GM21717 (cell line): Measurements from ENCODE around the gene VSIG10.
A peak's percentile ranks its signal among the peaks of the same experiment; 100 is the strongest.

ENCODE experiments used
- ATAC-seq: cut with Tn5 transposase; IDR thresholded peaks from one replicate; pipeline ENCODE4 v1.9.1; 2021; ENCODE audit warnings: mild to moderate bottlenecking, moderate library complexity; ENCODE audit not compliant: unreplicated experiment

VSIG10 gene

DNA sequence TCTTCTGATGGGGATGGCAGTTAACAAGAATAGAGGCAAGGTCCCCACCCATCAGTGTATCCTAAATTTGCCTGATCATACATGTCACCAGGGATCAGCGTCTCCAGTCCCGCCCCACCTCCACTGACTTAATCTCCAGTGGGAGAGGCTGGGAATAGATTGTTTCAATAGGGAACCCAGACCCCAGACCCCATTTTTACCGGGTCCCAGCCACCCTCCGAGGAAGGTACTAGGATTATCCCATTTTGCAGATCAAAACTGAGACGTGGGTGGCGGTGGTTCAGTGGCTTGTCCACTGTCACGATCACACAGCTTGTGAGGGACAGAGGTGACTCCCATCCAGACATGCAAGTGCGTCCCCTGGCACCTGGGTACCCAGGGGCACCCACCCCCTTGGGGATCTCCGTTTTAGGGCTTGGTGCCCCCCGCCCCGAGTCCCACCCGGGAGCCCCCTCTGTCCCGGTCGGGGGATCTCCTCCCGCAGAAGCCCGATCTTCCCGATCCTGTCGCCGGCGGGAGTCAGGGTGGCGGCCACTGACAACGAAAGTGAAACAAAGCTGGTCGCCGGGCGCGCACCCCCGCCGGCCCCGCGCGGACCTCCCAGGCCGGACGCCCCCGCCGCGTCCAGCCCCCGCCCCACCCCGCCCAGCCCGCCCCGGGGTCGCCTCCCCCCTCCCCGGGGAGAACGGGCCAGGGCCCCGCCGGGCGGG lies 43.4 kb downstream of the VSIG10 start:
- no peak for ATAC-seq

DNA sequence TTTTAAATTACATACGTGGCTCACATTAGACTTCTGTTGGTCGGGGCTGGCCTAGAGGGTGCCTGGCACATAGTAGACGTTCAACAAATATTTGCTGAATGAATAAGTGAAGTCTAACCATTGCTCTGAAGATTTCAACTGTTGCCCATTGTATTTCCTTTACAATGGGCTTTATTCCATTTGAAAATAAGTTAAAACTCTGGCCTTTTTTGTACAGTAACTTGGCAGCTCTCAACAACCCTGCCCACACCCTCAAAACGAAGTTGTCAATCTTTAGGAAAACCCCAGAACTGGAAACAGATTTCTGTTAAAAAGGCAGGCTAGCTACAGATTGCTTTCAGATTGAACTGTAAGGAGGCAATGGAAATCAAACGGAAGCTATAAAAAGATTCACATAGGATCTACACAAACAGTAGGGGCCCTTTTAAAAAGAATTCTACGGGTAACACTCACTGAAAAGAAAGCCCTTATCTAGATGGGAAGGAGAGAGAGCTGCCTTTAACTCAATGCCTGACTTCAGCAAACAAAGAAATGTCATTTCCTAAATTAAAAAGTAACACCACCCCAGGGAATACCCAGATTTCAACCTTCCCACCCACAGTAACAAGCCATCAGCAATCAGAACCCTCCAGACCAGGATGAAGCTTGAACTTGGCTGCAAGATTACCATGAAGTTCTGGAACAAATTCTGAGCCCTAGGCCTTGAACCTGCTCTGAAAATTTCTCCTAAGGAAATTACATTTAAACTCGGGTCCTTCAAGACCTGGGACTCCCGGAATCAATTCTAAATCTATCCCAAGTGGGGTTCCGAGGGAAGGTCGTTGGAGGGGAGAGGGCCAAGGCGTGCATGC lies 44.2 kb downstream of the VSIG10 start:
- ATAC-seq = no peak

DNA sequence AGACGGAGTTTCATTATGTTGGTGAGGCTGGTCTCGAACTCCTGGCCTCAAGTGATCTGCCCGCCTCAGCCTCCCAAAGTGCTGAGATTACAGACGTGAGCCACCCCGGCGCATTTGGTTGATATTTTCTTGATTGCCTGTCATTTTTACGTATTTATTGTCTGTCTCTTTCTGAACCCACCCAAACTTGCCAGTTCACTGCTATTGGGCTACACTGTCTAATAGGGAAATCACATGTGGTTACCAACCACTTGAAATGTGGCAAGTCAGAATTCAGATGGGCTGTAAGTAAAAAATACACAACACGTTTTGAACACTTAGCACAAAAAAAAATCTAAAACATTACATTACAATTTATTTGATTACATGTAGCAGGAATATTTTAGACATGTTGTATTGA lies 44.9 kb downstream of the VSIG10 start:
- no peak for ATAC-seq

DNA sequence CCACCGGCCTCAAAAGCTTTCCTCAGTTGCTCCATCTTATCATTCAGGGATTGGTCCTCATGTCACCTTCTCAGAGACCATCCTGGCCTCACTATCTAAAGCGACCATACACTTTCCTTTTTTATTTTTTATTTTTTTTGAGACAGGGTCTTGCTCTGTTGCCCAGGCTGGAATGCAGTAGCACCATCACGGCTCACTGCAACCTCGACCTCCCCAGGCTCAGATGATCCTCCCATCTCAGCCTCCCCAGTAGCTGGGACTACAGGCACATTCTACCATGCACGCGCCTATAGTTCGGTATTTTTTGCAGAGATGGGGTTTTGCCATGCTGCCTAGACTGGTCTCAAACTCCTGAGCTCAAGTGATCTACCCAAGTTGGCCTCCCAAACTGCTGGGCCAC lies 45.6 kb downstream of the VSIG10 start:
- no peak for ATAC-seq

DNA sequence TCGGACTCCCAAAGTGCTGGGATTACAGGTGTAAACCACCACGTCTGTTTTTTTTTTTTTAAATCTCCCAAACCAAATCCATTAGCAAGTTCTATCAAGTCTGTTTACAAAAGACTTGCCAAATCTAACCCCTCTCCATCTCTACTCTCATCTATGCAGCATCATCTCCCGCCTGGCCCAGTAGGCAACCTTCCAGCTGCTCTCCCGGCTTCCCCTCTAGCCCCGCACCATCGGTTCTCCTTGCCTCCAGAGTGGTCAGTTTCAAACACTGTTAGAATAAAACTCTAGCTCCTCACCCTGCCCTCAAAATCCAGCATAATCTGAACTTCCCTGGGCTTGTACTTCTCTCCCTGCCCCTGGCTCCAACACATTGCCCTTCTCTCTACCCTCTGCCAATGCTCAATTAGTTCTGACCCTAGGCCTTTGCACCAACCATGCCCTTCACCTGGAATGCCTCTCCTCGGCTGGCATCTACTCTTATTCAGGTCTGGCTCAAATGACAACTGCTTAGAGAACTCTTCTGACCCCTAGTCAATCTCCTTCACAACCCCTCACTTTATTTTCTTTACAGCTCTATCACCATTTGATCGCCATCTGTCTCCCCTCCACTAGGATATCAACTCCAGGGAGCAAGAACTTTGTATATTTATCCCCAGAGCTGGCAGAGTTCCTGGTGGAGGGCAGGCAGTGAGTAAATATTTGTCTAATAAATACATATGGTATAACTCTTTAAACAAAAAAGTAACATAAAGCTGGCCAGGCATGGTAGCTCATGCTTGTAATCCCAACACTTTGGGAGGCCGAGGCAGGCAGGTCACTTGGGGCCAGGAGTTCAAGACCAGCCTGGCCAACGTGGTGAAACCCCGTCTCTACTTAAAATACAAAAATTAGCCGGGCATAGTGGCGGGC lies 47.7 kb downstream of the VSIG10 start:
- no peak for ATAC-seq

DNA sequence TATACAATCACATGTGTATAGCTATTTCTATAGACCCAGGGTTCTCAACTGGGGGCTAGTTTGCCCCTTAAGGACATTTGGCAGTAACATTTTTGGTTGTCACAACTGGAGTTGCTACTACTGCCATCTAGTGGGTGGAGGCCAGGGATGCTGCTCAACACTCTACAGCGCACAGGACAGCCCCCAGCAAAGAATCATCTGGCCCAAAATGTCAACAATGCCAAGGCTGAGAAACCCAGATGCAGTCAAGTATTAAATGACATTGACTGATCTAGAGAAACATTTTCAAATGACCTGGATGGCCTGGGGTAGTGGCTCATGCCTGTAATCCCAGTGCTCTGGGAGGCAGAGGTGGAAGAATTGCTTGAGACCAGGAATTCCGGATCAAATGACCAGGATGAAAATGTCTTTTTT lies 48.7 kb downstream of the VSIG10 start:
- no peak for ATAC-seq

DNA sequence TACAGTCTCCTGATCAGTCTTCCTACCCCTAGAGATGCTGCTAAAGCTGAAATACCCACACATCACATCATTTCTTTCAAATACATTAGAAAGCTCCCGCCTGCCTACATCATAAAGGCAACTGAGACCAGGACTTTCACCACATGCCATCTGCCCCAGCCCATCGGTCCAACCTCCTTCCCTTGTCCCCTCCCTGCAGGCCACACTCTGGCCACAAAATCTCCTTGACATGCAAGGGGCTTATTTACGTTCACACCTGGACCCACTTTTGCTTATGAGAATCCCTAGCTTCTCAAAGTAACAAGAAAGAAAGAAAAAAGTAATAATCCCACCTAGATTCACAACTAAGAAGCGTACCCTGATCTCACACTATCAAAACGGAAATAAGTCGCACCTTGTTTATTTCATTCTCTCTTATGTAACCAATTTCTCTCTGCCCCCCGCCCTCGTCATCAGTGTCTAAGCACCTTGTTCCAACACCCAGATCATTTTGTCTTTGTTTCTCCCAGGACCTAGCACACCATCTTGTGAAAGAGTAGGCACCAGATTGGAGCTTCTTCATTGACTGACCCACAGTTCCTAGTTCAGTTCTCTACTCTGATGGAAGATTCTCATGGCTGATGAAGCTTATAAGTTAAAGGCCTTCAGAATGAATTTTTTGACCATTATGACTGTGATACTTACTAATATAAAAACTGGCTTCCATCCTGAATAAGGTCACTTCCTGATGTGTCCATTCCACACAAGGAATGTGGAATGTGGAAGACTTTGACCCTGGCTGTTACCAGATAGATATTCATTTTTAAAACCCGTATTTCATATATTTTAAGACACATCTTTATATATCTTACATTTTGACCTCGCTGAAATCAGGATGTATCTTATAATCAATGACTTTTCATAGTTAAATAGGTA lies 50.5 kb downstream of the VSIG10 start:
- ATAC-seq = no peak

DNA sequence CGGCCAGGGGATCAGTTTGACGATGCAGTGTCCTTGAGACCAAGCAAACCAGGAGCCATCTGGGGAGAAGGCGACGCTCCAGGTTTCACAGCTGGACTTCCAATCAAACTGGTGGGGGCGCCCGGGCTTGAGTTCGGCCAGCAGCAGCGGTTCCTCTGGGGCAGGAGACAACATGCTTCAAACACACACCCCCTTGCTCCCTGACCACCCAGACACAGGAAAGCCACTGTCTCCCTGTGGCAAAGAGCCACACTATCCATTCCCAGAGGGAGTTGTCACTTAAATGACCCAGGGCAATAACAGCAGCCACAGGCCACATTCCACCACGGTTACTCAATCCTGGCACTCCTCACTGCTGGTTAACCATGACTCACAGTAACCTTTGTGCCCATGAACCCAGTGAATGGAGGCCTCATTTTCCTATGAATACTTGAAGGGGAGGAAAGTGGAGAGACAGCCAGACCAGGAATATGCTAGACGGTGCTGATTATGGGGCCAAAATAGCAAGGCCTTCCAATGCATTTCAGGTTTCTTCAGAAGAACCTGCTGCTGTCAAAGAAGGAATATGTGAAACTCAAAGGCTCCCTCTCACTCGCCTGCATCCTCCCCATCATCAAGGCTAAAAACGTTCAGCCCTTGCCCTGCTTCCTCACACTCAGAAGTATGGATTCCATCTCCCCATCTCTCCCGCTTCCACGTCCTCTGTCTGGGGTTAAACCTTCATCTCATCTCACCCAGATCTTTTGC lies 51.3 kb downstream of the VSIG10 start:
- no peak for ATAC-seq

DNA sequence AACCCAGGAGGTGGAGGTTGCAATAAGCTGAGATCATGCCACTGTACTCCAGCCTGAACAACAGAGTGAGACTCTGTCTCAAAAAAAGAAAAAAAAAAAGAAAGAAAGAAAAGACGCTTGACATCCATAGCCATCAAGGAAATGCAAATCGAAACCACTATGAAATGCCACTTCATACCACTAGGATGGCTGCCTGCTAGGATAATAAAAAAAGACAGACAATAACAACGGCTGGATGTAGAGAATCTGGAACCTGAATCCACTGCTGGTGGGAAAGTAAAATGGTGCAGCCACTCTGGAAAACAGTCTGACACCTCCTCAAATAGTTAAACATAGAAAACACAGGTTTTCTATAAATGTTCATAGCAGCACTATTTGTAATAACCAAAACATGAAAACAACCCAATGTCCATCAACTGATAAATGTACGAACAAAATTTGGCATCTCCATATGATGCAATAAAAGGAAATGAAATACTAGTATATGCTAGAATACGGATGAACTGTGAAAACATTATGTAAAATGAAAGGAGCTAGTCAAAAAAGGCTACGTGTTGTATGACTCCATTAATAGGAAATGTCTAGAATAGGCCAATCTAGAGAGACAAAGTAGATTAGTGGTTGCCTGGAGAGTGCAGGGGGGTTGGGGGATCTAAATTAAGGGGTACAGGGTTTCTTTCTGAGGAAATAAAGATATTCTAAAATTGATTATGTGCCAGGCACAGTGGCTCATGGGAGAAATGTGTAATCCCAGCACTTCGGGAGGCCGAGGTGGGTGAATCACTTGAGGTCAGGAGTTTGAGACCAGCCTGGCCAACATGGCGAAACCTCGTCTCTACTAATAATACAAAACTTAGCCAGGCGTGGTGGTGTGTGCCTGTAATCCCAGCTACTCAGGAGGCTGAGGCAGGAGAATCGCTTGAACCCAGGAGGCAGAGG lies 52.6 kb downstream of the VSIG10 start:
- ATAC-seq = no peak

DNA sequence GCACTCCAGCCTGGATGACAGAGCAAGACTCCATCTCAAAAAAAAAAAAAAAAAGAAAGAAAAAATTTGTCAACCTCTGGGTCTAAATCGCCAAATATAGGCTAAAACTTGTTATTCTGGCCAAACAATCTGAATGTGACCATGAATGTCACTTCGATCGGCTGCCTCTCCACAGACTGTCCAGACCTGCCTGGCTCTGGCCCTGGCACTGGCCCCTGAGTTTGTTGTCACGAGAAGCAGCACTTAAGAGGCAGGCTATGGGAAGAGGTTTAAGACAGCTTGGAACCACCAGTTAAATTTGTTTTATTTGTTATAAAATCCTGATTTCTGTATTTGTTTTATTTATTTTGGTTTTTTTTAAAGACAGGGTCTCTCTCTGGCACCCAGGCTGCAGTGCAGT lies 57.4 kb downstream of the VSIG10 start:
- no peak for ATAC-seq

DNA sequence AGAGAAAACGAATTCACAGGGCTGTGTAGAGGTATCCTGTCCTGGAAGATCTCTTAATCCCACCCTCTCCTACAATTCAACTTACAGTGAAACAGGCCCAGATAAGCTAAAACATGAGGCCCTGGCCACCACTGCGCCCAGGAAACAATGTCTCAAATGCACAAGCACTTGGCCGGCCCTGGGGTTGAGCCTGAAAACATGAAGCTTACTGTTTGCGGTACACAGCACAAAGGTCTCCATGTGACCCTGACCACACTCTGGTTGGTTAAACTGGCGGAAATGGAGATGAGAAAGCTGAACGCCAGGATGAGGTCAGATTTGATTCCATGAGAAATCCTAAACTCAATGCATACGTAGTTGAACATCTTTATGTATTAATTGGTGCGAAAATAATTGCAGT lies 59.2 kb downstream of the VSIG10 start:
- no peak for ATAC-seq

DNA sequence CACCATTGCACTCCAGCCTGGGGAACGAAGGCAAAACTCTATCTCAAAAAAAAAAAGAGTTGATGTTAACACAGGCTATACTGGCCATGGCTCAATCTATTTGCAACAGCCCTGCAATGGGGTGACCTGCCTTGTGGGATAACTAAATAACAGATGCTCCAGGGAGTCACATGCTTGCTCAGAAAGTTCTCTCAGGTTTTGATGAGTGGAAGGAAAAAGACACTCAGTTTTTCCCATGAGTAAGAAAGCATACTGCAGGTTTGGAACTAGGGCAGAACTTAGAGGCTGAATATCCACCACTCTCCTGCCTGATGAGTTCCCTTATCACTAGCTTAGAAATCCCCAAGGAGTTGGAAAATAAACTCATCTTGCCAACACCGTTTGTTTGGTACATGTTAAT lies 59.7 kb downstream of the VSIG10 start:
- ATAC-seq = no peak

DNA sequence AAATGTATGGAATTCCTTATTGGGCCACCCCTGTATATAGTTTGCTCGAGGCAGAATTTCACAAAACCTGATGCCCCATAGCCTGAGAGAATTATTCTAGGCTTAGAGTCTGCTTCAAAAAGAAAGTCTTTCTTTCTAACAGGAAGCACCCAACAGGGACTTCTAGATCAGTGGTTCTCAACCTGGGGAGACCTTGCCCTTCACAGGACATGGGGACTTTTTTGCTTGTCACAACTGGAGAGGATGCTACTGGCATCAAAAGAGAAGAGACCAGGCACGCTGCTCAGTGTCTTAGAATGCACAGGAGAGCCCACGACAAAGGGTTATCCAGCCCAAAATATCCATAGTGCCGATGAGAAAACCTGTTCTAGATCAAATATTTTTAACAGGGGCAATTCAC lies 61.7 kb downstream of the VSIG10 start:
- ATAC-seq = no peak

DNA sequence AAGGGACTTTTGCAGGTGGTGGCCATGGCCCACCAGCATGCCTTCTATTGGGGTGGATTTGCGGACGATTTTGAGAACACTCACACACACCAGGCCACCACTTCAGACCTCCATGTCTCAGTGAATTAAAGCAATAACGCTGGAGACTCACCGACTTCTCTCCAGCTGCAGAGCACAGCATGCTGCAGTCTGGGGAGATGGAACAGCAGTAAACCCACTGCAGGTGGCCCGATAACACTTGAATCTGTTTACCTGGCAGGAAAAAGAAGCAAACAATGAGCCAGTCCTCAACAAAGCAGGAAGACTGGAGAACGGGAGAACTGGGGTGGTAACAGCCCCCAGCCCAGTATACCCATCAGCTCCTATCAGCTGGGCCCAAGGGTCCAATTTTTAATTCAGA lies 65.7 kb downstream of the VSIG10 start:
- ATAC-seq = no peak

DNA sequence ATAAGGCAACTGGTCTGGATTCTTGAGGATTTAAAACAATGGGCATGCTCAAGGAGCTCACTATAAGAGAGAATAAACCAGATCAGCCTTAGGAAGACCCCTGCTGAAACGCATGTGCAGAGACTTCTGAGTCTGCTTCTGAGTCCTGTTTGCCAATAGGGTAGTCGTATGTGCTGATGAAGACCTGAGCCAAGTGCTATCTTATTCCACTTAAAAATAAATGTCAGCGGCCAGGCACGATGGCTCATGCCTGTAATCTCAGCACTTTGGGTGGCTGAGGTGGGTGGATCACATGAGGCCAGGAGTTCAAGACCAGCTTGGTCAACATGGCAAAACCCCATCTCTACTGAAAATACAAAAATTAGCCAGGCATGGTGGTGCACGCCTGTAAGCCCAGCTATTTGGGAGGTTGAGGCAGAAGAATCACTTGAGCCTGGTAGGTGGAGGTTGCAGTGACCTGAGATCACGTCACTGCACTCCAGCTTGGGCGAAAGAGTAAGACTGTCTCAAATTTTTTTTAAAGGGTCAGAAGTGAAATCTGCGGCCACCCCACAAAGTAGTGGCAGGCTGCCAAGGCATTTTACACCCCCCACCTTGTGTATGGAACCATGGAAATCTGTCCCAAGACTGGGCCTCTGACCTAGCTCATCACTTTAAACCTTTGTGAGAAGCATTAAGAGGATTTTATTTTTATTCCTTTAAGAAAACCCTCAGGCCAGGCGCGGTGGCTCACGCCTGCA lies 67.0 kb downstream of the VSIG10 start:
- ATAC-seq = no peak

DNA sequence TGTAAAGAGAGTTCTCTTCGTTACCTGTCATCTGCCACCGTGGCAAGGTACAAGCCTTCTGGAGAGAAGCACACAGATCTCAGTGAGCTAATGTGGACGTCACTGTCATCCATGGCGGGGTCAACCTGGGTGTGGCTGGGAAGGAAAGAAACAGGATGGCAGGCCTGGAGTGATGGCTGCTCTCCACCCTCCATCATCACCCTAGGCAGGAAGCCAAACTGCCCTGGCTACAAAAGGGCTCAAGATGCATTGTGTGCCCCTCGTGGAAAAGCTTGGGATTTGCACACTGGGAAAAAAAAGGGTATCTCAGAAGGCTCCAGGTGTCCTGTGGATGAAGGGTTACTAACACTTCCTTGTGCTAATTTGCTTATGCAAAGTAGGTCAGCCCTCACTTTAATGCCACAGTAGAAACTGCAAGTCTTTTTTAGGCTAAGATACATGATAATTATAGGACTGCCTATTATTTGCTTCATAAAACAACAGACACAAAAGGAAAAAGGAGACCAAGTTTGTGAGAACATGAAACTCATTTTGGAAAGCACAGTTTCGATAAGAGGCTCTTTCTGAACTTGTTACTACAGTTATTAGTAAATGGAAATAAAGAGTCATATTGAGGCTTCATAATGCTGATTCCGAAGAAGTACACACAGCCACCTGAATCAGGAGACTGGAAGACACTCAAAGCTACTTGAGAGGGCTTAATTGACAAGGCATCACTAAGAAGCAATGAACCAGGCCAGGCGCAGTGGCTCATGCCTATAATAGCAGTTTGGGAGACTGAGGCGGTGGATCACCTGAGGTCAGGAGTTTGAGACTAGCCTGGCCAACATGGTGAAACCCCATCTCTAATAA lies 68.4 kb downstream of the VSIG10 start:
- ATAC-seq = peak; percentile 92
